Measurements from ENCODE around the gene BTBD19. TPM values are rescaled to one million over a fixed set of nuclear protein-coding genes. Genes with fewer than 3 reads are reported as not detected.
A peak's percentile ranks its signal among the peaks of the same experiment; 100 is the strongest.

BTBD19 gene
- total and polyA plus RNA-seq, 9 of the 15 experiments (the other 6 are each of a cell fraction or from before 2014, with no cell fraction given), result 0.22 to 2.0 (median 0.95) TPM

- no peak for TF ChIP-seq TSHZ1 (CRISPR knock-in tag; IDR thresholded peaks at IDR 0.05)
- peak; percentile 79 for TF ChIP-seq ZNF511 (CRISPR knock-in tag; IDR thresholded peaks at IDR 0.05)
- peak; percentile 73 for TF ChIP-seq EP300 (IDR thresholded peaks at IDR 0.05; ENCODE audit: low read length)
- TF ChIP-seq ZNF263 (CRISPR knock-in tag; IDR thresholded peaks at IDR 0.05; ENCODE audit: borderline replicate concordance), result peak; percentile 45; the same call in 1 of the 2 replicates
- TF ChIP-seq SFPQ (IDR thresholded peaks at IDR 0.05; ENCODE audit: low read depth, low read length), result no peak
- TF ChIP-seq MCM2 (IDR thresholded peaks at IDR 0.05; ENCODE audit: low read depth), result no peak
- no peak for TF ChIP-seq KAT8 (IDR thresholded peaks at IDR 0.05; ENCODE audit: low read depth)
- peak; percentile 85; the same call in 1 of the 2 replicates for TF ChIP-seq ZNF668 (CRISPR knock-in tag; IDR thresholded peaks at IDR 0.05)
- peak; percentile 89 for TF ChIP-seq ZNF780A (CRISPR knock-in tag; IDR thresholded peaks at IDR 0.05)
- TF ChIP-seq ARID1B (IDR thresholded peaks at IDR 0.05), result peak; percentile 49
- peak; percentile 60; the same call in 1 of the 2 replicates for TF ChIP-seq MITF (IDR thresholded peaks at IDR 0.05)
- TF ChIP-seq RBBP5 (IDR thresholded peaks at IDR 0.05; ENCODE audit: borderline replicate concordance, insufficient read depth, low read length, poor library complexity, severe bottlenecking), result peak; percentile 49
- TF ChIP-seq IRF1 (CRISPR knock-in tag; IDR thresholded peaks at IDR 0.05; ENCODE audit: borderline replicate concordance), result no peak
- TF ChIP-seq POLR2H (tag; IDR thresholded peaks at IDR 0.05; ENCODE audit: low read depth), result peak; percentile 100
- peak; percentile 76; the same call in 1 of the 2 replicates for TF ChIP-seq ESRRB (CRISPR knock-in tag; IDR thresholded peaks at IDR 0.05; ENCODE audit: borderline replicate concordance)
- TF ChIP-seq E2F5 (CRISPR knock-in tag; IDR thresholded peaks at IDR 0.05), result 0 out of 2 replicates have a peak, but pooled peaks have one; percentile 70
- 0 out of 2 replicates have a peak, but pooled peaks have one; percentile 24 for TF ChIP-seq ZNF384 (IDR thresholded peaks at IDR 0.05; ENCODE audit: low read depth, low read length)
Observed at GRCh38 chr1:44819608-44820327, 11.4 kb downstream of the BTBD19 start (continued).

Measured in K562 (cell line).